ENCODE data around the gene SPTLC3.

The SPTLC3 gene

GRCh38 chr20:13028001-13028400 is 19.2 kb downstream of the SPTLC3 start:
- DNase-seq (ENCODE audit: insufficient read length, low spot score) (no peak), FAIRE-seq (no peak)
- no peak for TF ChIP-seq PAX5 (IDR thresholded peaks at IDR 0.05; ENCODE audit: insufficient read depth, low read length, severe bottlenecking)
- no peak for TF ChIP-seq TAF1 (IDR thresholded peaks at IDR 0.05; ENCODE audit: low read depth, low read length)
- no peak for TF ChIP-seq SPI1 (IDR thresholded peaks at IDR 0.05; ENCODE audit: low read depth, low read length)
- TF ChIP-seq POLR2AphosphoS5 (IDR thresholded peaks at IDR 0.05; ENCODE audit: low read depth, low read length) = no peak
- no peak for TF ChIP-seq POU2F2 (IDR thresholded peaks at IDR 0.05; ENCODE audit: low read depth, low read length)
- TF ChIP-seq POLR2A (IDR thresholded peaks at IDR 0.05; ENCODE audit: low read depth, low read length) = no peak

- DNase-seq (ENCODE audit: insufficient read length, low spot score) (no peak), FAIRE-seq (no peak)
- TF ChIP-seq POLR2AphosphoS5 (IDR thresholded peaks at IDR 0.05; ENCODE audit: low read depth, low read length) (no peak), SPI1 (IDR thresholded peaks at IDR 0.05; ENCODE audit: low read depth, low read length) (no peak), PAX5 (IDR thresholded peaks at IDR 0.05; ENCODE audit: insufficient read depth, low read length, severe bottlenecking) (no peak), POLR2A (IDR thresholded peaks at IDR 0.05; ENCODE audit: low read depth, low read length) (no peak), TAF1 (IDR thresholded peaks at IDR 0.05; ENCODE audit: low read depth, low read length) (no peak), POU2F2 (IDR thresholded peaks at IDR 0.05; ENCODE audit: low read depth, low read length) (no peak)
These were observed 19.9 kb downstream of the SPTLC3 start for GRCh38 chr20:13028673-13029072.

GRCh38 chr20:13029687-13030375 is 21.1 kb downstream of the SPTLC3 start:
- FAIRE-seq (no peak), DNase-seq (ENCODE audit: insufficient read length, low spot score) (no peak)
- TF ChIP-seq POLR2AphosphoS5 (IDR thresholded peaks at IDR 0.05; ENCODE audit: low read depth, low read length) (no peak), SPI1 (IDR thresholded peaks at IDR 0.05; ENCODE audit: low read depth, low read length) (no peak), PAX5 (IDR thresholded peaks at IDR 0.05; ENCODE audit: insufficient read depth, low read length, severe bottlenecking) (no peak), TAF1 (IDR thresholded peaks at IDR 0.05; ENCODE audit: low read depth, low read length) (no peak), POU2F2 (IDR thresholded peaks at IDR 0.05; ENCODE audit: low read depth, low read length) (no peak), POLR2A (IDR thresholded peaks at IDR 0.05; ENCODE audit: low read depth, low read length) (no peak)

GRCh38 chr20:13031751-13032150 is 23.0 kb downstream of the SPTLC3 start:
- no peak for TF ChIP-seq POLR2AphosphoS5 (IDR thresholded peaks at IDR 0.05; ENCODE audit: low read depth, low read length)
- no peak for TF ChIP-seq POLR2A (IDR thresholded peaks at IDR 0.05; ENCODE audit: low read depth, low read length)
- no peak for TF ChIP-seq SPI1 (IDR thresholded peaks at IDR 0.05; ENCODE audit: low read depth, low read length)
- TF ChIP-seq POU2F2 (IDR thresholded peaks at IDR 0.05; ENCODE audit: low read depth, low read length) = no peak
- no peak for TF ChIP-seq PAX5 (IDR thresholded peaks at IDR 0.05; ENCODE audit: insufficient read depth, low read length, severe bottlenecking)
- no peak for TF ChIP-seq TAF1 (IDR thresholded peaks at IDR 0.05; ENCODE audit: low read depth, low read length)
- DNase-seq (ENCODE audit: insufficient read length, low spot score) (no peak), FAIRE-seq (no peak)

GRCh38 chr20:13034115-13034514 is 25.3 kb downstream of the SPTLC3 start:
- TF ChIP-seq POLR2AphosphoS5 (IDR thresholded peaks at IDR 0.05; ENCODE audit: low read depth, low read length) (no peak), SPI1 (IDR thresholded peaks at IDR 0.05; ENCODE audit: low read depth, low read length) (no peak), POLR2A (IDR thresholded peaks at IDR 0.05; ENCODE audit: low read depth, low read length) (no peak), PAX5 (IDR thresholded peaks at IDR 0.05; ENCODE audit: insufficient read depth, low read length, severe bottlenecking) (no peak), POU2F2 (IDR thresholded peaks at IDR 0.05; ENCODE audit: low read depth, low read length) (no peak), TAF1 (IDR thresholded peaks at IDR 0.05; ENCODE audit: low read depth, low read length) (no peak)
- DNase-seq (ENCODE audit: insufficient read length, low spot score) (no peak), FAIRE-seq (no peak)

- TF ChIP-seq POU2F2 (IDR thresholded peaks at IDR 0.05; ENCODE audit: low read depth, low read length) = no peak
- TF ChIP-seq PAX5 (IDR thresholded peaks at IDR 0.05; ENCODE audit: insufficient read depth, low read length, severe bottlenecking) = no peak
- TF ChIP-seq SPI1 (IDR thresholded peaks at IDR 0.05; ENCODE audit: low read depth, low read length) = no peak
- no peak for TF ChIP-seq TAF1 (IDR thresholded peaks at IDR 0.05; ENCODE audit: low read depth, low read length)
- no peak for TF ChIP-seq POLR2AphosphoS5 (IDR thresholded peaks at IDR 0.05; ENCODE audit: low read depth, low read length)
- TF ChIP-seq POLR2A (IDR thresholded peaks at IDR 0.05; ENCODE audit: low read depth, low read length) = no peak
- no peak for FAIRE-seq
- no peak for DNase-seq (ENCODE audit: insufficient read length, low spot score)
These were observed 26.2 kb downstream of the SPTLC3 start for GRCh38 chr20:13034936-13035335.

- FAIRE-seq = no peak
- TF ChIP-seq POLR2A (IDR thresholded peaks at IDR 0.05; ENCODE audit: low read depth, low read length) = no peak
- TF ChIP-seq POLR2AphosphoS5 (IDR thresholded peaks at IDR 0.05; ENCODE audit: low read depth, low read length) = no peak
- no peak for TF ChIP-seq POU2F2 (IDR thresholded peaks at IDR 0.05; ENCODE audit: low read depth, low read length)
- no peak for TF ChIP-seq TAF1 (IDR thresholded peaks at IDR 0.05; ENCODE audit: low read depth, low read length)
- TF ChIP-seq SPI1 (IDR thresholded peaks at IDR 0.05; ENCODE audit: low read depth, low read length) = no peak
- DNase-seq (ENCODE audit: insufficient read length, low spot score) = no peak
These were observed 26.8 kb downstream of the SPTLC3 start for GRCh38 chr20:13035399-13036152.

GRCh38 chr20:13037727-13038126 is 29.0 kb downstream of the SPTLC3 start:
- no peak for TF ChIP-seq POLR2AphosphoS5 (IDR thresholded peaks at IDR 0.05; ENCODE audit: low read depth, low read length)
- no peak for TF ChIP-seq POU2F2 (IDR thresholded peaks at IDR 0.05; ENCODE audit: low read depth, low read length)
- TF ChIP-seq SPI1 (IDR thresholded peaks at IDR 0.05; ENCODE audit: low read depth, low read length) = no peak
- no peak for TF ChIP-seq PAX5 (IDR thresholded peaks at IDR 0.05; ENCODE audit: insufficient read depth, low read length, severe bottlenecking)
- no peak for TF ChIP-seq POLR2A (IDR thresholded peaks at IDR 0.05; ENCODE audit: low read depth, low read length)
- TF ChIP-seq TAF1 (IDR thresholded peaks at IDR 0.05; ENCODE audit: low read depth, low read length) = no peak
- FAIRE-seq (no peak), DNase-seq (ENCODE audit: insufficient read length, low spot score) (no peak)
